GM21360 (cell line): Measurements from ENCODE around the gene ARHGDIA.

ENCODE experiments used
- ATAC-seq: cut with Tn5 transposase; IDR thresholded peaks from one replicate; pipeline ENCODE4 v1.9.1; 2021; ENCODE audit warnings: mild to moderate bottlenecking, moderate library complexity; ENCODE audit not compliant: unreplicated experiment

The ARHGDIA gene

GRCh38 chr17:81828656-81829055 lies 42.5 kb downstream of the ARHGDIA start:
- ATAC-seq, result no peak

GRCh38 chr17:81825841-81826466 lies 45.2 kb downstream of the ARHGDIA start:
- ATAC-seq, result no peak

GRCh38 chr17:81824595-81824994 lies 46.5 kb downstream of the ARHGDIA start:
- ATAC-seq, result no peak

GRCh38 chr17:81823820-81824550 lies 47.2 kb downstream of the ARHGDIA start:
- no peak for ATAC-seq

DNA sequence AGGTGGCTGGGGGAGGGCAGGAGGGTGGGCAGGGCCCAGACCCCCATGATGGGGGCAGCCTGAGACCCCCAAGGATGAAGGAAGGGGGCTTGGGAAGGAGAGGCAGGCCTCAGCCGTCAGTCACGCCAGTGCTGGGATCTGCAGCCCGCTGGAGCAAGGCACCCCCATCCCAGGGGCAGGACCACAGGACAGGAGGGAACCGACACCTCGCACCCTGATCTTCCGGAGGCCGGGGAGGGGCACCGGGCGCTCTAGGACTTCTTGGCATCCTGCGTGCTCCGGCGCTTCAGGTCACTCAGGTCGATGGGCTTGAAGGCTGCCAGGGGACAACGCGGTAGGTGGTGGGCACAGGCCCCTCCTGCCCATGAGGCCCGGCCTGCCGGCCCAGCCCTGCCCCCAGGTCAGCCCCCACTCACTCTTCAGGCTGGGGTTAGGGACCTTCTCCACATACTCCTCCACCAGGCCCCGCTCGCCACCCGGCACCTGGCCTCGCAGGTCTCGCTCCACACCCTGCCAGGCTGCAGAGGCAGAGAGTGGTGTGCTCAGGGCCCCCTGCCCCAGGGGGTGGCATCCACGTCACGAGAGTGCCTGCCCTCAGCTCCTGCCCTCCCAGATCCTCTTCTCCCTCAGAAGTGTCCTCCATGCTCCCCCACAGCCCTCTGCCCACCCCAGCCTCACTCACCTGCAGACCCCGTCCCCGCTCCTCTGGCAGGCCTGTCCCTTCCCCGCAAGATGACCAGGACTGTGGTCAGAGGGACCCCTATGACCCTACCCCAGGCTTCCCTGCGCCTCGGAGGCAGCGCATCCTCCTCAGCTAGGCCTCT lies 47.9 kb downstream of the ARHGDIA start:
- ATAC-seq, result no peak

DNA sequence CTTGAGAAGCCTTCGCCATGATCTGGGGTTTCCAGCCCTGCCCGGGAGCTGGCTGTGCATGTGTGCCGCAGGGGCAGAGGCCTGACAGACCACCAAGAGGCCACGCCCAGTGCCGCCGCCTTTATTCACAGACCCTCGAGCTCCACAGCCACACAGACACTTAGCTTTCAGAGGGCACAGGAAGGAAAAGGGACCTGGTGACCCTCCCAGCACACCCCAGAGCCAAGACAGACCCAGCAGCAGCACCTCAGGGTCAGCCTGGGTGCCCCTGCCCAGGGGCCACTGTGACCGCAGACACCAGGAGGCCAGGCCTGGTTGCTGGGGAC lies 48.9 kb downstream of the ARHGDIA start:
- no peak for ATAC-seq

- ATAC-seq, result no peak
These were observed 49.4 kb downstream of the ARHGDIA start for GRCh38 chr17:81821603-81822311.

- no peak for ATAC-seq
These were observed 50.0 kb downstream of the ARHGDIA start for GRCh38 chr17:81821147-81821546.

GRCh38 chr17:81819708-81820107 lies 51.4 kb downstream of the ARHGDIA start:
- no peak for ATAC-seq

GRCh38 chr17:81817758-81818147 lies 53.4 kb downstream of the ARHGDIA start:
- no peak for ATAC-seq
